ENCODE results near the gene FGFR4. TPM values are rescaled to one million over a fixed set of nuclear protein-coding genes. Genes with fewer than 3 reads are reported as not detected.

The FGFR4 gene
- total and polyA plus RNA-seq, 2 of the 8 experiments (the other 6 are each of a cell fraction or from before 2014, with no cell fraction given) = 61.4 to 88.4 TPM

GRCh38 chr5:177099422-177100093, 12.8 kb downstream of the FGFR4 start (continued):
- TF ChIP-seq CTCF (IDR thresholded peaks at IDR 0.05; ENCODE audit: control extremely low read depth in 1 of 3, insufficient read depth in 1 of 3, low read depth in 1 of 3, low read length in 3 of 3) = 0 out of 4 replicates have a peak, but pooled peaks of 1 of the 3 experiments have one; percentile 15
- TF ChIP-seq EZH2 (IDR thresholded peaks at IDR 0.05; ENCODE audit: low read depth, low read length, severe bottlenecking) = no peak
- TF ChIP-seq RNF2 (IDR thresholded peaks at IDR 0.05; ENCODE audit: borderline replicate concordance, low read depth, low read length, missing control alignments, poor library complexity, severe bottlenecking) = no peak
- TF ChIP-seq, protein P1, sequence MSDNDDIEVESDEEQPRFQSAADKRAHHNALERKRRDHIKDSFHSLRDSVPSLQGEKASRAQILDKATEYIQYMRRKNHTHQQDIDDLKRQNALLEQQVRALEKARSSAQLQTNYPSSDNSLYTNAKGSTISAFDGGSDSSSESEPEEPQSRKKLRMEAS (IDR thresholded peaks at IDR 0.05) = peak; percentile 95
- 0 out of 4 replicates have a peak, but pooled peaks of 1 of the 2 experiments have one; percentile 32 for TF ChIP-seq SIN3A (conservative IDR thresholded peaks at IDR 0.05 in 1 of 2, IDR thresholded peaks at IDR 0.05 in 1 of 2; ENCODE audit: low read depth in 1 of 2, low read length in 2 of 2)
